ENCODE results near the gene LPCAT4.
"Not testable (repeated sequence)": the region's sequence is repeated elsewhere in the genome, so short reads cannot be mapped to it uniquely, and the experiment has no call there.

Gene LPCAT4

GRCh38 chr15:34367101-34368081, at the start of gene LPCAT4:
LPCAT4 (minus strand) TSS chr15:34367196; CDS start chr15:34367100, 96 bp downstream.
- peak; percentile 95 for DNase-seq (ENCODE audit: low spot score)

GRCh38 chr15:34409511-34409910, 42.5 kb upstream of the LPCAT4 start:
- not testable (repeated sequence) for DNase-seq (ENCODE audit: low spot score)

GRCh38 chr15:34408973-34409372, 42.0 kb upstream of the LPCAT4 start:
- not testable (repeated sequence) for DNase-seq (ENCODE audit: low spot score)

GRCh38 chr15:34403899-34404298, 36.9 kb upstream of the LPCAT4 start:
- DNase-seq (ENCODE audit: low spot score) = not testable (repeated sequence)

- not testable (repeated sequence) for DNase-seq (ENCODE audit: low spot score)
Measured at GRCh38 chr15:34403160-34403598, 36.2 kb upstream of the LPCAT4 start.

- DNase-seq (ENCODE audit: low spot score) = not testable (repeated sequence)
Measured at GRCh38 chr15:34397637-34398259, 30.8 kb upstream of the LPCAT4 start.

GRCh38 chr15:34392981-34393380, 26.0 kb upstream of the LPCAT4 start:
- DNase-seq (ENCODE audit: low spot score) = not testable (repeated sequence)

GRCh38 chr15:34389594-34390086, 22.6 kb upstream of the LPCAT4 start:
- not testable (repeated sequence) for DNase-seq (ENCODE audit: low spot score)

- DNase-seq (ENCODE audit: low spot score) = not testable (repeated sequence)
Measured at GRCh38 chr15:34381829-34382521, 15.0 kb upstream of the LPCAT4 start.

GRCh38 chr15:34380491-34380890, 13.5 kb upstream of the LPCAT4 start:
- DNase-seq (ENCODE audit: low spot score) = not testable (repeated sequence)

GRCh38 chr15:34376856-34377255, 9.9 kb upstream of the LPCAT4 start:
- no peak for DNase-seq (ENCODE audit: low spot score)

GRCh38 chr15:34375541-34375940, 8.5 kb upstream of the LPCAT4 start:
- DNase-seq (ENCODE audit: low spot score) = not testable (repeated sequence)

GRCh38 chr15:34374816-34375215, 7.8 kb upstream of the LPCAT4 start:
- DNase-seq (ENCODE audit: low spot score) = no peak

- no peak for DNase-seq (ENCODE audit: low spot score)
Measured at GRCh38 chr15:34373951-34374350, 7.0 kb upstream of the LPCAT4 start.

- no peak for DNase-seq (ENCODE audit: low spot score)
Measured at GRCh38 chr15:34370643-34371042, 3.6 kb upstream of the LPCAT4 start.

GRCh38 chr15:34370129-34370528, 3.1 kb upstream of the LPCAT4 start:
- DNase-seq (ENCODE audit: low spot score) = no peak

GRCh38 chr15:34366271-34367065, 528 bp downstream of the LPCAT4 start:
- peak; percentile 44 for DNase-seq (ENCODE audit: low spot score)

- DNase-seq (ENCODE audit: low spot score) = no peak
Measured at GRCh38 chr15:34365836-34366235, 1.2 kb downstream of the LPCAT4 start.

- DNase-seq (ENCODE audit: low spot score) = no peak
Measured at GRCh38 chr15:34365091-34365825, 1.7 kb downstream of the LPCAT4 start.

- DNase-seq (ENCODE audit: low spot score) = no peak
Measured at GRCh38 chr15:34364041-34364440, 3.0 kb downstream of the LPCAT4 start.

All from Ammon's horn (tissue), 1 donor.